Stimulated activated CD8-positive, alpha-beta memory T cell treated with anti-CD3 and anti-CD28 coated beads, Interleukin-12 subunit alpha, Interleukin-12 subunit beta, amount 100 ng/mL, for 1 hour (primary cell): Measurements from ENCODE around the gene OR7A5.
"Not testable (repeated sequence)": the region's sequence is repeated elsewhere in the genome, so short reads cannot be mapped to it uniquely, and the experiment has no call there.

Experiments
- DNase-seq: peaks from one replicate; pipeline ENCODE4 v3.0.0-alpha.2; 2020; ENCODE audit warnings: low read depth

The OR7A5 gene

DNA sequence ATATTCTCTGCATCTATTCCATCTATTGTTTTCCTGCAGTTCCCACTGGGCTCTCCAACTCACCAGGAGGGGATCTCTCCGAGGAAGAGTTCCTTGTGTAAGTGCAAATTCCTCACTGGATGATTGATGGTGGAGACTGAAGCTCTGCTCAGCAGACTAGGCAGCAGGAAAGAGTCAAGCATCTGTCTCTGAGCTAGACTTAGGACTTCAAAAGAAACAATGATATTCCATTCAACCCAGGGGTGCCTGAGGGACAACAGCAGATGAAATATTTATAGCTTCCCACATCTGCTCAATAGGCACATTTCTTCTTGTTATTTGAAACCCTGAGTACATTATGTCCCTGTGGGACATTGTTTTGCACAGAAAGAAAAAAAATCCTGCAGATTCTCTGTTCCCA is at the start of gene OR7A5, which contains the start of gene OR7C1:
Gene OR7A5, minus strand, starts transcription at position 175 of the 400 bp plus-strand sequence. CDS start 6,944 bp downstream, outside the sequence.
Gene OR7C1, minus strand, starts transcription at position 175 of the 400 bp plus-strand sequence. CDS start 35,049 bp downstream, outside the sequence.
- no peak for DNase-seq

DNA sequence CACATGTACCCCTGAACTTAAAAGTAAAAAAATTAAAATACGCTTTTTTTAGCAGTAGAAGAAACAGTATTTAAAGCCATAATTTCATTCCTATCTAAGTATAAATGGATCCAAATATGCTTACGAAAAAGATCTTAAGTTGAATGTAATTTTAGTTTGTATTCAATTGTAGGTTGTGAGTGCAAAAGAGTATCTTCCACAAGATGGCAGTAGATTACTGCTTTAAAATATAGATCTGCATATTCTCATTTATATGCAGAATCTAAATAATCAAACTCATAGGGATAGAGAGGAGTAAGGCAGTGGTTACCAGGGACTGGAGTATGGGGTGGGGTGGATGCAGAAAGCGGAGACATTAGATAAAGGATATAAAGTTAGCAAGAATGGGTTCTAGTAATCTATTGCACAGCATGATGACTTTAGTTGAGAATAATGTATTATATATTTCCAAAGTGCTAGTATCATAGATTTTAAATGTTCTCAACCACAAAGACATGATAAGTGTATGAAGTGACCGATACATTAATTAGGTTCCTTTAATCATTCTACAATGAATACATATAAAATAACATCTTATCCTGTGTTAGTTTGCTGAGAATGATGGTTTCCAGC is 36.7 kb upstream of the OR7A5 start:
- no peak for DNase-seq

DNA sequence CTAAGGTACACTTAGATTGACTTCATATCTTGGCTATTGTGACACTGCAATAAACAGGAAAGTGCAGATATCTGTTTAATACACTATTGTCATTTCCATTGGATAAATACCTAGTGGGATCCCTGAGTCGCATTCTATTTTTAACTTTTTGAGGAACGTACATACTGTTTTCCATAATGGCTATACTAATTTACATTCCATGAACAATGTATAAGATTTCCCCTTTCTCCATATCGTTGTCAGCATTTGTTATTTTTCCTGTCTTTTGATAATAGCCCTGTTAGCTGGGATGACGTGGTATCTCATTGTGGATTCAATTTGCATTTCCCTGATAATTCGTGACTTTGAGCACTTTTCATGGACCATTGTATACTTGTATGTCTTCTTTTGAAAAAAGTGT is 33.5 kb upstream of the OR7A5 start:
- no peak for DNase-seq

DNA sequence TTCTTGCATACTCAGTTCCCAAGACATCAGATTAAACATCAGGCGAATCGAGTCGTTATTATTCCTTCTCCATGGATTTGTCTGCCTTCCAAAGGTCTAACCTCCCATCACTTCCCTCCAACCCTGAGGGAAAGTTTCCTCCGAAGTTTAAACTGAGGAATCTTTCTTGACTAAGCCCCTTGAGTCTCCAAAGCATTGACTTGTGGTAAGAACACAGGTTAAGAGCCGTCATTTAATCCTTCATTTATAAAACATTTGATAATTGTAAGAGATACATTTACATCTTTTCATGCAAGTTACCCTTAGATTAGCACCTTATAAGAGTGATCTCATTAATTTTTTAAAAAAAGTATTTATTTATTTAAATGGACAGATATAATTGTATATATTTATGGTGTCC is 13.8 kb upstream of the OR7A5 start, which contains the start of gene OR7A10:
Gene OR7A10, minus strand, starts transcription at position 101 of the 400 bp plus-strand sequence. CDS start 7,045 bp downstream, outside the sequence.
- DNase-seq, result no peak

DNA sequence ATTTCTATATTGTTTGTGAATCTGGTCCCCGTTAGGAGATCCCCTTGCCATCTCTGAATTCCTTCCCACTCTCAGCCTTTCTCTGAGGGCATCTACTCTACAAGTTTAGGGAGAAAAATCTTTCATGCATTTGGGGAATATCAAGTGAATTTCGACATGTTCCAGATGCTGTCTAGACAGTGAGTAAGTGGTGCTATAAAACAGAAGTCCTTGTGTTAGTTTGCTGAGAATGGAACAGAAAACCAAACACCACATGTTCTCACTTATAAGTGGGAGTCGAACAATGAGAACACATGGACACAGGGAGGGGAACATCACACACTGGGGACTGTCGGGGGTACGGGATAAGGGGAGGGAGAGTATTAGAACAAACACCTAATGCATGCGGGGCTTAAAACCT is 8.6 kb upstream of the OR7A5 start:
- no peak for DNase-seq

DNA sequence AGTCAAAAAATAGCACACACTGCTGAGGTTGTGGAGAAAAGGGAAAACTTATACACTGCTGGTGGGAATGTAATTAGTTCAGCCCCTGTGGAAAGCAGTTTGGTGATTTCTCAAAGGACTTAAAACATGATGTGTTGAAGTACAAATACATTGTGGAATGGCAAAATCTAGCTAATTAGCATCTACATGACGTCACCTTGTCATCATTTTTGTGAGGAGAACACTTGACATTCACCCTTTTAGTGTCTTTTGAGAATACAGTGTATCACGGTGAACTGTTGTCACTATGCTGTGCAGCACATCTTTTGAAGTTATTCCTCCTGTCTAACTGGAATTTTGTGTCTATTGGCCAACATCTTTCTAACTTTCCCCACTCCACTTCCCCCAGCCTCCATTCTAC is 8.2 kb upstream of the OR7A5 start:
- DNase-seq, result no peak

DNA sequence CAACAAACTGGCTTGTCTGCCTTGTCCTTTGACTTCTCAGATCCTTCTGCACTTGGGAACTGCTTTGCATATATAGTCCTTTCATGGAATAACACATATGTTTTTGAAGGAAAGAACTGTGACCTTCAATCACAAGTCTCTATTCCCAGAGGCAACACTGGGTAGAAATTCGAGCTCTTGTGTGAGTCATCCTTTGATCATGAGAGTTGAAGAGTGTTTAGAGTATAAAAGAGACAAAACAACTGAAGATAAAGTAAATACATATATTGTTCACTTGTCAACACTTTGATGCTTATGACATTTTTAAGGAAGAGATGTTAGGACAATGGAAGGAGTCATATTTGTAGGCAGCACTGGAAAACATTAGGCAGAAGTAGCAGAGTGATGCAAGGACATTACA is 5.2 kb upstream of the OR7A5 start:
- DNase-seq, result no peak

DNA sequence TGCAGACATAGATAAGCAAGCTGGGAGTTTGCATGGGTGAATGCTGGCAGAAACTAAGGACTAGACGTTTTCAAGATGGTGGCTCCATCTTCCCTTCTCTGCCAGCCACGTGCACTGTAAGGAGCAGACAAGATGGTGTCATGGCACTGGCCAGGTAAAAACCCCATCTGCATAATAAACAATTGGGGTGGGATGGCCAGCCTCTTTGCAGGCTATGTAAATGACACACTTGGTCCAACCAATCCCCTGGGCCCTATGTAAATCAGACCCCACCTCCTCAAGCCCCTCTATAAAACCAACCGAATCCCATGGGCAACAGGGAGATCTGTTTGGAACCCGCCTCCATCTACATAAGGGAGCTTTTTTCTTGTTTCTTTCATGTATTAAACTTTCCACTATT is 2.4 kb upstream of the OR7A5 start:
- DNase-seq, result no peak

DNA sequence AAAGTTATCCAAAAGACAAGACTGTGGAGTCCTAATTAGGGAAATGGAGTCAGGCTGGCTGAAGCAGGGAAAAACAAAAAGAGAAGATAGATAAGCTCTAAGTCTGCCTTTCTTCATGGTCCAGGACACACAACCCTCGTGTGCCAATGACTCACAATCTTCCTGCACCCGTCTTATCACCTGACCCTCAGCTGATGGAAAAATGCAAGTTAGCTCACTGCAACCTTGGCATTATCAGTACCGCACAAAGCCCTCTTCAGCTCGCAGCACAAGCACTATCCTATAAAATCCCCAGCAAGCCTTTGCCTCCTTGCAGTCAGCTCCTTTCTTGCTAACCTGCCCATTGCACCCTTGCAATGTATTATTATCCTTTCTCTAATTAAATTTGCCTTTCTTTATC is 4.3 kb downstream of the OR7A5 start:
- no peak for DNase-seq

DNA sequence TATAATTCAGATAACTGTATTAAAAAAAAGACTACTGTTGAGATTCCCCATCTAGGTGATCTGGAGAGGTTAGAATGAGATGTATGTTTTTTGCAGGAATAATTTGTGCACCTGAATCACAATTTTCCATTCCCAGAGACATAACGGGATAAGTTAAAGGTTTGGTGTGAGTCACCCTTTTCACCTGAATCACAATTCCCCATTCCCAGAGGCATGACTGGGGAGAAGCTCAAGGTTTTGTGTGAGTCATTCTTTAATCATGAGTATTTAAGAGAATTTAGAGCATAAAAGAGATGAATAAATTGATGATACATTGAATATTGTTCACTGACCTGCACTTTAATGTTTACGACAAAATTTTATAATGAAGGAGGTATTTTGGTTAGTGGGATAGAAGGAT is 9.0 kb downstream of the OR7A5 start:
- DNase-seq, result no peak

DNA sequence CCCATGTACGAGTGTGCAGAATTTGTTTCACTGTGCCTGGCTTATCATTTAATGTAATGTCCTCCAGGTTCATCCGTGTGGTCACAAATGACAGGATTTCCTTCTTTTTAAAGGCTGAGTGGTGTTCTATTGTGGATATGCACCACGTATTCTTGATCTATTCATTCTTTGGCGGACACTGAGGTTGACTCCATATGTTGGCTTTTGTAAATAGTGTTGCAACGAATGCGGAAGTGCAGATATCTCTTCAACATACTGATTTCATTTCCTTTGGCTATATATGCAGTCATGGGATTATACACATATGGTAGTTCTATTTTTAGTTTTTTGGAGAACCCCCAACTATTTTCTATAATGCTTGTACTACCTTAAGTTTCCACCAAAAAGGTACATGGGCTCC is 13.0 kb downstream of the OR7A5 start:
- DNase-seq, result no peak

DNA sequence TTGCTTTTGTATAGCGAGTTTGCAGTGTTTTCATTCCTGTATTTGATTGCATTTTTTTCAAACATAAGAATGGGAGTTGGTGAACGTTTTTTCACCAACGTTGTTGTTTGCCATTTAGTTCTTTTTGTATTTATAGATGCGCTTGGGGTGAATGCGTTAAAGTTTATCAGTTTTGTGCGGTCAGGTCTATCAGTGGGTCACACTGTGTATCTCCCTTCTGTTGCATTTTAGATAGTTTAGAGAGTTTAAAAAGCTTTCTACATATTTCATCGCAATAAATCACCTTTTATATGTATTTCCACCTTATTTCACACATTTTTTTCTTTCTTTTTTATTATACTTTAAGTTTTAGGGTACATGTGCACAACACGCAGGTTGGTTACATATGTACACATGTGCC is 16.4 kb downstream of the OR7A5 start:
- DNase-seq, result no peak

DNA sequence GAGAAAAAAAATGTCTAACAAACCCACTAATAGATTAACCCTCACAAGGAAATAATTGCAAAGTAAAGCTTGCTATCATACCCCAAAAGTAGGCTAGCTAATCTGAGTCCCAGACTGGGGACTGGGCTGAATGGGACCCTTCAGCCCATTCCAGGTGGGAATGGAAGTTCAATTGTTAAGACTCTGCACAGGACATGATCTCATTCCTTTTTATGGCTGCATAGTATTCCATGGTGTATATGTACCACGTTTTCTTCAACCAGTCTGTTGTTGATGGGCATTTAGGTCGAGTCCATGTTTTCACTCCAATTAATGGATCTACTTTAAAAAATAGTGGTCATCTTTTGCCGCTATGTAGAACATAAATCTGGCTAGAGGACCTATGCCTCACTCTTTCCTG is 17.9 kb downstream of the OR7A5 start:
- no peak for DNase-seq

DNA sequence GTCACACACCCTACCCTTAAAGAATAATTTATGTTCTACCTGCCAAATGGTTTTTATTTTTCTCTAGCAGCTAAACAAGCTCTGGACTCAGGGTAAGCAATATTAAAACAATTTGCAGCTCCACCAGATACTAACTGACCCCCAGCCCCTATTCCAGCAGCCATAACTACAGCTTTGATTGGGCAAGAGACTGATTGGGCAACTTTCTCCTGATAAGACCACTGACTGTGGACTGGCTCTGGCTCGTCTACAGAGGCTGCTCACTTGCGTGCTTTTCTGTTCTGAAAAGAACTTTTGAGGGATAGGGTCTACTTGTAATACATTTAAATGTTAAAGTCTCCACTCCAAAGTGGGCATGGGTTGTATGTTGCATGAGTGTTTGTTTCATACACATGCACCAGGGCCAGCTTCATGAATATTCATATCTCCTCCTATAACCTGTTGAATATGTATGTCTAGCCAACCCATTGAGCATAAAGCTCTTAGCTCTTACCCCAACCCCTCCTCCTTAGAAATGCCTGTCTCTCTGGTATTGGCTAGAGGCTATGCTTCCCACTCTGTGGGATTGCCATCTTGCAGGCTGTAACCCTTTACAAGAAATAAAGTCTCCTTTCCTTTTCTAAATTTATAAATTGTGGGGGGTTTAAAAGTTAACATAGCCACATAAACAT is 19.9 kb downstream of the OR7A5 start:
- DNase-seq, result no peak

DNA sequence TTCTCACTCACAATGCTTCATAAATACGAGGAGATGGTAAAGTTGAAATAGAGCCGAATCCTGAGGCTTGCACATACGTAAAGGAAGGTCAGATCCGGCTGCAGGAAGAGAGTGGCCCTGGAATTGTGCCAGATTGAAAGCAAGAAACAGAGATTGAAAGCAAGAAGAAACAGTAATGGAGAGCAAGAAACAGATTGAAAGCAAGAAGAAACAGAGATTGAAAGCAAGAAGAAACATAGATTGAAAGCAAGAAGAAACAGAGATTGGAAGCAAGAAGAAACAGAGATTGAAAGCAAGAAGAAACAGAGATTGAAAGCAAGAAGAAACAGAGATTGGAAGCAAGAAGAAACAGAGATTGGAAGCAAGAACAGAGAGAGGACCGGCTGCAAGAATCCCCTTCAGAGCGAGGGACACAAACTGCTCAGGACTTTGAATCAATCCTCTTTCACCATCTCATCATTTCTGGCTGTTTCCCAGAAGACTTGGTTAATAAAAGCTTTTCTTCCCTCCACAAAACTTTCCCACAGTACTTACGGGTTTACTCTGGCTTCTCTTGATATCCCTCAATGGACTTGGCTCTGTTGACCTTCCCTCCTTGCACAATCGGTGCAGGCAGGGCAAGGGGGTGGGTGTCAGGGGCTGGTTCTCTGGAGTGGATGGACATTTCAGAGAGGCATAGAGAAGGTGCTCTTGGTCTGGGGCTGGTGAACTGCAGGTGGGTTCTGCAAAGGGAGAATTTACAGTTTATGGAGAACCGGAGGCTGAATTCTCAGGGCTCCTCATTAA is 25.5 kb downstream of the OR7A5 start:
- no peak for DNase-seq

DNA sequence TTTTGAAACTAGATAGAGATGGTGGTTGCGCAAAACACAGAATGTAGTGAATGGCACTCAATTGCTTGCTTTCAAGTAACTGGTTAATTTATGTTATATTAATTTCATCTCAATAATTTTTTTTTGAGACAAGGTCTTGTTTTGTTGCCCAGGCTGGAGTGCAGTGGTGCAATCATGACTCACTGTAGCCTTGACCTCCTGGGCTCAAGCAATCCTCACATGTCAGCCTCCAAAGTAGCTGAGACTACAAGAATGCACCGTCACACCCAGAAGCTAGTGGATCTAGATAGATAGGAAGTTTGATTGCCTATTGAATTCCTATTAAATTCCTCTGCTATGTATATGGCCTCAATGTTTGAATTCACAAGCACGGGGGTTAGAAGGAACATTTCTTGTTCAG is 30.2 kb downstream of the OR7A5 start:
- DNase-seq, result no peak

DNA sequence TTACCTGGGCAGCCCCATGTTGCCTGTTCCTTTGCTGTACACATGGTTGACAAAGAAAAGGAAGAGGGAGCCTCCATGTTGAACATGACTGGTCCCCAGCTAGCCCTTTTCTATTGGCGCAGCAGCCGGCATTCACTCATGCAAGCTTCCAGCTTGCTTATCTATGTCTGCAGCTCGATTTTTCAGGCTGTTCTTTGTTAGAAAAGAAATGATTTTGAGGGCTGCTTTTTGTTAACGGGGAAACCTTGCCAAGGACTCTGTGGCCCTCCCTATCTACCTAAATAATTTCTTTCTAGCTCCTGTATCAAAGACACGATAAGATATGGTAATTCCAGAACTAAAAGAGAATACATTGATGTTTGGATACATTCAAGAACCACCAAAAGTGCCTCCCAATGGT is 36.2 kb downstream of the OR7A5 start:
- no peak for DNase-seq

DNA sequence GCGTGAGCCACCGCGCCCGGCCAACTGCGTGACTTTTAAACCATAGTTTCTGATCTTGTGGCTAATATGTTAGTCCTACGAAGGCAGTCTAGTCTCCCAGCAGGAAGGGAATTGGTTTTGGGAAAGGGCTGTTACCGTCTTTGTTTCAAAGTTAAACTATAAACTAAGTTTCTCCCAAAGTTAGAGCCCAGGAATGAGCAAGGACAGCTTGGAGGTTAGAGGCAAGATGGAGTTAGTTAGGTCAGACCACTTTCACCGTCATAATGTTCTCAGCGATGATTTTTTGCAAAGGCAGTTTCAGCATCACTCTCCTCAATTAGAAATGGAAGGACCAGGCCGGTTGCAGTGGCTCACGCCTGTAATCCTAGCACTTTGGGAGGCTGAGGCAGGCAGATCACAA is 39.0 kb downstream of the OR7A5 start:
- no peak for DNase-seq

DNA sequence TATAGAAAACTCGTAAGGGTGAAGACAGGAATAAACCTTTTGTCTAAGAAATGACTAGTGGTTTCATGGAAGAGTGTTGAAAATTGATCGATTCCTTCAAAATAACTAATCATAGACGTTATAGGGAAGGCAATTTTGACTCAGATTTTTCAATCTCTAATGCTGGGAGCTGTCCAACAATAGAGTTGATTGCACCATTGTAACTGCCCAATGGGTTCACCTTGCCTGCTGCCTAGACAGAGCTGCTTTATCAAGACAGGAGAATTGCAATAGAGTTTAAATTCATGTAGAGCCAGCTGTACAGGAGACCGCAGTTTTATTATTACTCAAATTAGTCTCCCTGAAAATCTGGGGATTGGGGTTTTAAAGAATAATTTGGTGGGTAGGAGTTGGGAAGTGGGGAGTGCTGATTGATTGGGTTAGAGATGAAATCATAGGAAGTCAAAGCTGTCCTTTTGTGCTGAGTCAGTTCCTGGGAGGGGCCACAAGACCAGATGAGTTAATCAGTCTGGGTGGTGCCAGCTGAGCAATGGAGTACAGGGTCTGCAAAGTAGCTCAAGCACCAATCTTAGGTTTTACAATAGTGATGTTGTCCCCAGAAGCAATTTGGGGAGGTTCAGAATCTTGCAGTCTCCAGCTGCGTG is 39.8 kb downstream of the OR7A5 start:
- no peak for DNase-seq

DNA sequence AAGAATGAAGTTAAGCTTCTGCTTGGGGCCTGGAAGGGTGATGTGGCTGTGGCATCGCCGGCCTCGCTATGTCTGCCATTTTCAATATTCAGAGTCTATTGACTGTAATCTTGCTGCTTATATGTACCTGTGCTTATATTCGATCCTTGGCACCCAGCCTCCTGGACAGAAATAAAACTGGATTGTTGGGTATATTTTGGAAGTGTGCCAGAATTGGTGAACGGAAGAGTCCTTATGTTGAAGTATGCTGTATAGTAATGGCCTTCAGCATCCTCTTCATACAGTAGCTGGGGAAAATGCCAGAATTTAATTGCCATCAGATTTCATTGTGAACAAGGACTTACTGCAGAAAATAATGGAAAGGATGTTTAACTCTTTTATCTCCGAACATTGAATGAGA is 42.7 kb downstream of the OR7A5 start:
- DNase-seq, result not testable (repeated sequence)

DNA sequence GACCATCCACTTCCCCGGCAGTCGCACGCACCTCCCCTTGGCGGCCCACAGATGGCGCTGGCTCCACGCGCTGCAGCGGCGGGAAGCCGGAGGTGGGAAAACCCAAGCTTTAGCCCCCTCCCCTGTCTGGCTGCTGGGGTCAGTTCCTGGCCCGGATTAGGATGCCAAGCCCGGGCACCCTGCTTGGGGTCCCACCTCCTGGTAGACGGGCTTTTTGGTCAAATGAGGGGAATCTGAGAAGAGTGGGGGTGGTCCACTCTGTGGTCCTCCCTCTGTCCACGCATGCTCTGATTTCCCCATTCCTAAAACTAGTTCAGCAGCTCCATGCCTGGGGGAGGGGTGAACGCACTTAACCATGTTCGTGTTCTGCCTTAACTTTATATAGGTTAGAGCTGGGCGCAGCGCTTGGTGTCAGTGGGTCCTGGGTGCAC is 48.5 kb downstream of the OR7A5 start:
- no peak for DNase-seq

DNA sequence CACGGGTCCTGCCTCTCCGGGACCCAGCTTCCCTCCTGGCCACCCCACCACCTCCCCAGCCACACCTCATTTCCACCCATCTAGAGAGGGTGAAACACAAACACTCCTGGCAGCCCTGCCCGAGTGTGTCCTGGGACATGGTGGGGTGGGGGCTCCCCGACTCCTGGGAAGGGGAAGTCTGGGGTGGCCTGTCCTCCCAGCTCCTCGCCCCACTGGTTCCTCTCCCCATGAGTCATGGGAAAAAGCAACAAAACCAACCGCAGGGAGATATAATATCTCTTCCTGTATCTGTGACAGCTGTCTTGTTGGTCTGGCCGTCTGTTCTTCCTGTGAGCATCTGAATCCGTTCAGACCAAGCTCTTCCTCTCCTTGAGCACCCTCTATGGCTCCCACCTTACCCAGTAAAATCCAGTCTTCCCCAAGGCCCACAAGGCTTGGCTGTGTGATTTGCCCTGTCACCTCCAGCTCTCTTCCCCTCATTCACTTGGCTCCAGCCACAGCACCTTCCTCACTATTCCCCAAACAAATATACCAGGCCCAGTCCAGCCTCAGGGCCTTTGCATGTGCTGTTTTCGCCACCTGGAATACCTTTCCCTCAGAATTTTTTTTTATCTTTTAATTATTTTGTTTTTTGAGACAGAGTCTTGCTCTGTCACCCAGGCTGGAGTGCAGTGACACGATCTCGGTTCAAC is 49.7 kb downstream of the OR7A5 start:
- DNase-seq, result not testable (repeated sequence)
